SH-SY5Y (cell line): ENCODE data around the gene ERI2.

Source experiments
- GATA2 ChIP-seq: IDR thresholded peaks from 2 replicates; pipeline ENCODE4 v1.6.1; 2011; ENCODE audit warnings: mild to moderate bottlenecking, low read depth, low read length
- GATA3 ChIP-seq: IDR thresholded peaks from 2 replicates; pipeline ENCODE4 v1.6.1; 2011; ENCODE audit warnings: low read depth, mild to moderate bottlenecking, low read length, moderate library complexity

GRCh38 chr16:20768818-20769217, 37.5 kb downstream of the ERI2 start:
- TF ChIP-seq GATA3 (no peak), GATA2 (no peak)
